ENCODE measurements around the gene NCOA7. TPM values are rescaled to one million over a fixed set of nuclear protein-coding genes. Genes with fewer than 3 reads are reported as not detected.

The NCOA7 gene
- total and polyA plus RNA-seq, 7 experiments from 2014 or later, result 12.8 to 55.6 (median 31.9) TPM

DNA sequence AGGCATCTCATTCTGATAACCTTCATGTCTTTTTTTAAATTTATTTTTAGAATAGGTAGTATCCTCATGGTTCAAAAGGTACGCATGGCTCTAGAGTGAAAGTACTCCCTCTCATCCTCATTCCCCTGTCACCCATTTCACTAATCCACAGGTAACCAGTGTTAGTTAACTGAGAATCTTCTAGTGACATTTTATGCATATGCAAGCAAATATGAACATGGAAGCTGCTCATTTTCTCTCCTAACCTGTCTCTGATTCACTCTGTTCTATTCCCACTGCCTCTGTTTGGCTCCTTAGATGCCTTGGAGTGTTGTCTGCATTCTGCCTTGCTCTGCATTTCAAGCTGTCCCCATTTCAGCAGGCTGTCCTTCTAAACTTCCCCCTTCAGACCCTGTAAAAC, 4.5 kb downstream of the NCOA7 start:
- H3K36me3 Mint-ChIP-seq, result peaks cover 9 to 20% (median 13%) of the 10 kb centered on the region in 5 donors
- peaks cover 12 to 24% of the 10 kb centered on the region in 2 donors for H3K4me1 ChIP-seq (ENCODE audit: control insufficient read depth in 2 of 2, insufficient read depth in 2 of 2, low read length in 2 of 2)
- H3K27me3 Mint-ChIP-seq, result no peaks in the 10 kb centered on the region
- no peak overlapping the region for H3K27ac Mint-ChIP-seq
- no peaks in the 10 kb centered on the region for H3K9me3 Mint-ChIP-seq
- DNase-seq (no peak), ATAC-seq (no peak)
- no peaks in the 10 kb centered on the region for H3K27me3 ChIP-seq (ENCODE audit: control insufficient read depth in 2 of 2, insufficient read depth in 2 of 2, low read length in 2 of 2)
- CTCF ChIA-PET, result interaction anchor here (0.7 to 1.2 kb wide), 2 partner anchors 43 to 44 kb away, joined by 3 read pairs; no protein-coding TSS in a partner anchor
- no peak overlapping the region for H3K27ac ChIP-seq (ENCODE audit: low read depth, low read length)
- H3K4me3 Mint-ChIP-seq, result peak overlapping the region in 1 of 10 donors; percentile 24
- H3K4me3 ChIP-seq (ENCODE audit: low read length), result no peak overlapping the region
- POLR2A ChIA-PET, result interaction anchor here (0.8 to 2.1 kb wide), 2 partner anchors 14 to 63 kb away, joined by 3 to 7 read pairs; no protein-coding TSS in a partner anchor
- no peaks in the 10 kb centered on the region for H3K36me3 ChIP-seq (ENCODE audit: control insufficient read depth in 2 of 3, insufficient read depth in 3 of 3, low read length in 3 of 3)
- H3K4me1 Mint-ChIP-seq, result peaks cover 30 to 60% (median 45%) of the 10 kb centered on the region in 7 donors
- H3K9me3 ChIP-seq (ENCODE audit: control insufficient read depth in 2 of 3, low read length in 3 of 3), result no peaks in the 10 kb centered on the region
- intact Hi-C loops (cut with micrococcal nuclease), result no loop called here

DNA sequence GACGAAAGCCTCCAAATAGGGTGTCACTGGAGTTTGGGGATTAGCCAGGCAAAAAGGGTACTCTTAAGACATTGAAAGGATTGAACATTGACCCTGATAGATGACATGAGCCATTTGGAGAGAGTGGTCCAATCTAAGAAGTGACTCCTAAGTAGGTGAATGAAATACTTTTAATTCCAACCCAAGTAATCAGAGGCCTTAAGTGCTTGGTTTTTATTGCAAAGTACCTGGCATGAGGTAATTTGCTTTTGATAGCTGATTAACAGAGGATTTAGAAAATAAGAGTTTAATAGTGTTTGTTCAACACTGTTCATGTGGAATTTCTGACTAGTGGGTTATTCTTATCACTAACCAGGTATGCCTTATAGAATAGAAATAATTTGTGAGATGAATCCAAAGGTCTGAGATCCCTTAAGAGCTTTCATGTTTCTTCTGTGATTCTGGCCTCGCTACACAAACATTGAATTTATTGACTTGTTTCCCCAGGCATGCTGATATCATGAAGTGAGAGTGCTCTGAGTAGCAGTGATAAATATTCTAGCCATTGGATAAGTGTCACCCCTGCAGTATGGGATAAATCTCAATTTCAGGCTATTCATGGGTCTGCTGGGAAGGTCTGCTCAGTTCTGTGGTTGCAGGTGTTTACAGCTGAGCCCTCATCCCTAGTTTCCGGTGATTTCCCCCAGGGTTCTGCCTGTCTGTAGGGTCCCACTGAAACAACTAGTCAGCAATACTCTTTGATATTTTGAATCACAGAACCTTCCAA, 6.5 kb downstream of the NCOA7 start:
- DNase-seq (no peak), ATAC-seq (no peak)
- CTCF ChIA-PET, result no interaction called here
- Histone ChIP-seq H3K4me1 (ENCODE audit: control insufficient read depth in 2 of 2, insufficient read depth in 2 of 2, low read length in 2 of 2) (peaks cover 5 to 17% of the 10 kb centered on the region in 2 donors), H3K27me3 (ENCODE audit: control insufficient read depth in 2 of 2, insufficient read depth in 2 of 2, low read length in 2 of 2) (no peaks in the 10 kb centered on the region), H3K27ac (ENCODE audit: low read depth, low read length) (no peak overlapping the region), H3K36me3 (ENCODE audit: control insufficient read depth in 2 of 3, insufficient read depth in 3 of 3, low read length in 3 of 3) (no peaks in the 10 kb centered on the region), H3K4me3 (ENCODE audit: low read length) (no peak overlapping the region), H3K9me3 (ENCODE audit: control insufficient read depth in 2 of 3, low read length in 3 of 3) (no peaks in the 10 kb centered on the region)
- Mint-ChIP-seq H3K4me1 (peaks cover 30 to 57% (median 41%) of the 10 kb centered on the region in 7 donors), H3K9me3 (no peaks in the 10 kb centered on the region), H3K27me3 (no peaks in the 10 kb centered on the region), H3K27ac (peak overlapping the region in 1 of 9 donors; percentile 13), H3K36me3 (peaks cover 13 to 26% (median 17%) of the 10 kb centered on the region in 5 donors), H3K4me3 (no peak overlapping the region)
- POLR2A ChIA-PET, result interaction anchor here (0.6 to 2.1 kb wide), 3 partner anchors 13 to 36 kb away, joined by 3 to 7 read pairs (median 6); no protein-coding TSS in a partner anchor
- intact Hi-C loops (cut with micrococcal nuclease), result no loop called here

DNA sequence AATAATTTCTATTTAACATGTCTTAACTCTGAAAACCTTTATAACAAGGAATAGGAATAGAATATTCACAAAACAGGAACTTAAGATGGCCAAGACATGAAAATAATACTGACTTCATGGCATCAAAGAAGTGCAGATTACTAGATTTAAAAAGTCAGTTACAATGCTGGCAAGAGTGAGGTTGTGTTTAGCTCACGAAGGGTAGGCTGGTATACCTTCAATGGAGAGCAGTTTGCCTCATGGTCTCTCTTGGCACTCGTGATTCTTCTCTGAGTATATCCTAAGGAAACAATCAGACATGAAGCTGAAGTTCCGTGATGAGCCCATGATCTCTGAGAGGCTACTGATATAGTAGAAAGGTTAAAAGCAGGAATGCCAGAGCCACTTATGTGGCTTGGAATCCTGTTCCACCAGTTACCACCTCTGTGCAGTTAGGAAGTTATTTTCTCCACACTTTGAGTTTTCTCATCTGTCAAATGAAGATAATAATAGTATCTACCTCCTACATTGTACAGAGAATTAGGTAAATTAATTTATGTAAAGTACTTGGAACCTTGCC, 7.2 kb downstream of the NCOA7 start:
- DNase-seq, result no peak
- no peaks in the 10 kb centered on the region for H3K9me3 Mint-ChIP-seq
- Histone ChIP-seq H3K9me3 (ENCODE audit: control insufficient read depth in 2 of 3, low read length in 3 of 3) (no peaks in the 10 kb centered on the region), H3K4me3 (ENCODE audit: low read length) (no peak overlapping the region), H3K27ac (ENCODE audit: low read depth, low read length) (no peak overlapping the region), H3K4me1 (ENCODE audit: control insufficient read depth in 2 of 2, insufficient read depth in 2 of 2, low read length in 2 of 2) (peaks cover 3 to 11% of the 10 kb centered on the region in 2 donors), H3K27me3 (ENCODE audit: control insufficient read depth in 2 of 2, insufficient read depth in 2 of 2, low read length in 2 of 2) (no peaks in the 10 kb centered on the region), H3K36me3 (ENCODE audit: control insufficient read depth in 2 of 3, insufficient read depth in 3 of 3, low read length in 3 of 3) (no peaks in the 10 kb centered on the region)
- H3K4me1 Mint-ChIP-seq, result peaks cover 31 to 57% (median 41%) of the 10 kb centered on the region in 7 donors
- H3K27ac Mint-ChIP-seq, result no peak overlapping the region
- intact Hi-C loops (cut with micrococcal nuclease), result loop anchor here in 1 of 2 donors (2.0 kb wide), 1 partner anchor 17 kb away; no protein-coding TSS in a partner anchor
- ATAC-seq, result no peak
- POLR2A ChIA-PET, result interaction anchor here (1.5 kb wide), 1 partner anchor 35 kb away, joined by 6 read pairs; no protein-coding TSS in a partner anchor
- CTCF ChIA-PET, result interaction anchor here (1.1 kb wide), 1 partner anchor 8 kb away, joined by 3 read pairs; no protein-coding TSS in a partner anchor
- no peaks in the 10 kb centered on the region for H3K27me3 Mint-ChIP-seq
- peaks cover 13 to 30% (median 18%) of the 10 kb centered on the region in 5 donors for H3K36me3 Mint-ChIP-seq
- no peak overlapping the region for H3K4me3 Mint-ChIP-seq

DNA sequence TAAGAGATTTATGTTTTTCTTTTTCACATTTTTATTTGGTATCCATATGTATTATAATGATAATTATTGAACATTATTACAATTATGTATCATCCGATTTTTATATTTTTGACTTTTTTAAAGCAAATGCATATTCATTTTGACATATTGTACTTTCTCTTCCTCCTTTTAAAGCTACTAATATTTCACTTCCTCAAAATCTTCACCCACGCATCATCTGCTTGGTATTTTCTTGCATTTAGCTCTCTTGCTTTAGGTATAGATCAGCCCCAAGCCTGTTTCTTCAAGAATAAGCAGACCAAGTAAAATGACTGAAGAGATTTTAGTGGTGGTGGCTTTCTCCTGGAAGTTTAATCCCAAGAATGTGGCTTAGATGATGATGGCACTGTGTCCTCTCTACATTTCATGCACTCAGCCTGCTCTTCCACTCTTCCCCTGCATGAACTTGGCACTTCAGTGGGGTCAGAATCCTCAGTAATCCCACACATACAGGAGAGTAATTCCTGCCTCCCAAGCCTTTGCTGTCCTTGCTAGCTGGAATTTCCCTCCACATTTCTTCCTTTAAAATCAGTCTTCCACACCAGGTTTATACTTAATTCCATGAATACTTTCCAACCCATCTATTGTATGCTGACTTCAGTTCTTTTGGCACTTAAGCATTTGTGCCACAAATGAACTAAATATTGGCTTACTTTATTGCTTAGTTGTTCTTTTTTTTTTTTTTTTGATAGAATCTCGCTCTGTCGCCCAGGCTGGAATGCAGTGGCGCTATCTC, 8.2 kb downstream of the NCOA7 start:
- H3K4me3 Mint-ChIP-seq, result no peak overlapping the region
- ATAC-seq, result peak; percentile 51
- peaks cover 13 to 39% (median 18%) of the 10 kb centered on the region in 5 donors for H3K36me3 Mint-ChIP-seq
- peak overlapping the region in 1 of 9 donors; percentile 34 for H3K27ac Mint-ChIP-seq
- peaks cover 27 to 54% (median 40%) of the 10 kb centered on the region in 7 donors for H3K4me1 Mint-ChIP-seq
- H3K9me3 Mint-ChIP-seq, result no peaks in the 10 kb centered on the region
- Histone ChIP-seq H3K27ac (ENCODE audit: low read depth, low read length) (no peak overlapping the region), H3K36me3 (ENCODE audit: control insufficient read depth in 2 of 3, insufficient read depth in 3 of 3, low read length in 3 of 3) (no peaks in the 10 kb centered on the region), H3K27me3 (ENCODE audit: control insufficient read depth in 2 of 2, insufficient read depth in 2 of 2, low read length in 2 of 2) (no peaks in the 10 kb centered on the region), H3K9me3 (ENCODE audit: control insufficient read depth in 2 of 3, low read length in 3 of 3) (no peaks in the 10 kb centered on the region), H3K4me3 (ENCODE audit: low read length) (no peak overlapping the region), H3K4me1 (ENCODE audit: control insufficient read depth in 2 of 2, insufficient read depth in 2 of 2, low read length in 2 of 2) (peaks cover 1 to 4% of the 10 kb centered on the region in 2 donors)
- no peak for DNase-seq
- POLR2A ChIA-PET, result interaction anchor here (1.8 kb wide), 1 partner anchor 9 kb away, joined by 5 read pairs; the partner anchor contains the start of gene NCOA7
- no peaks in the 10 kb centered on the region for H3K27me3 Mint-ChIP-seq
- CTCF ChIA-PET, result interaction anchor here (1.1 kb wide), 1 partner anchor 9 kb away, joined by 3 read pairs; no protein-coding TSS in a partner anchor
- intact Hi-C loops (cut with micrococcal nuclease), result loop anchor here in 1 of 2 donors (2.0 kb wide), 1 partner anchor 16 kb away; no protein-coding TSS in a partner anchor

DNA sequence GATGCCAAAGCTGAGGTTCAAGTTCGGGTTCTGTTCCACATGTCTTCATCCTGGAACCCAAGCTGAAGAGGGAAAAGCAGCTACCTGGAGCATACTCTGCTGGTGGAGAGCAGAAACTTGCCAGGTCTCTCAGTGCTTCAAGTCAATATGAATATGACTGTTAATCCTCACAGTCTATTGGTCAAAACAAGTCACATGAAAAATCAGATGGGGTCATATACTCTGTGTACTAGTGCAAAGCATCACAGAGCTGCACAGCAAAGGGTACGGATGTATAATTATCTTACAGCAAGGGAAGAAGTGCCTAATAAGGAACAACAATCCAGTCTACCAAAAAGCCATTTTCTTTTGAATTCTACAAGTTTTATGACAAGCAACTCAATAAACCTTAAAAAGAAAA, 11.6 kb downstream of the NCOA7 start:
- Histone ChIP-seq H3K27ac (ENCODE audit: low read depth, low read length) (no peak overlapping the region), H3K4me3 (ENCODE audit: low read length) (no peak overlapping the region), H3K36me3 (ENCODE audit: control insufficient read depth in 2 of 3, insufficient read depth in 3 of 3, low read length in 3 of 3) (no peaks in the 10 kb centered on the region), H3K9me3 (ENCODE audit: control insufficient read depth in 2 of 3, low read length in 3 of 3) (no peaks in the 10 kb centered on the region), H3K27me3 (ENCODE audit: control insufficient read depth in 2 of 2, insufficient read depth in 2 of 2, low read length in 2 of 2) (no peaks in the 10 kb centered on the region), H3K4me1 (ENCODE audit: control insufficient read depth in 2 of 2, insufficient read depth in 2 of 2, low read length in 2 of 2) (peaks cover 0 to 7% of the 10 kb centered on the region in 2 donors)
- DNase-seq, result no peak
- POLR2A ChIA-PET, result interaction anchor here (1.2 to 2.1 kb wide), 2 partner anchors 11 to 13 kb away, joined by 3 to 7 read pairs; partner anchors contain the start of gene NCOA7
- no peak overlapping the region for H3K4me3 Mint-ChIP-seq
- CTCF ChIA-PET, result interaction anchor here (0.7 to 0.8 kb wide), 2 partner anchors 10 to 21 kb away, joined by 3 read pairs; no protein-coding TSS in a partner anchor
- H3K4me1 Mint-ChIP-seq, result peaks cover 23 to 57% (median 46%) of the 10 kb centered on the region in 7 donors
- H3K9me3 Mint-ChIP-seq, result no peaks in the 10 kb centered on the region
- H3K27ac Mint-ChIP-seq, result no peak overlapping the region
- H3K27me3 Mint-ChIP-seq, result no peaks in the 10 kb centered on the region
- H3K36me3 Mint-ChIP-seq, result peaks cover 8 to 53% (median 25%) of the 10 kb centered on the region in 5 donors
- ATAC-seq, result no peak
- intact Hi-C loops (cut with micrococcal nuclease), result no loop called here

DNA sequence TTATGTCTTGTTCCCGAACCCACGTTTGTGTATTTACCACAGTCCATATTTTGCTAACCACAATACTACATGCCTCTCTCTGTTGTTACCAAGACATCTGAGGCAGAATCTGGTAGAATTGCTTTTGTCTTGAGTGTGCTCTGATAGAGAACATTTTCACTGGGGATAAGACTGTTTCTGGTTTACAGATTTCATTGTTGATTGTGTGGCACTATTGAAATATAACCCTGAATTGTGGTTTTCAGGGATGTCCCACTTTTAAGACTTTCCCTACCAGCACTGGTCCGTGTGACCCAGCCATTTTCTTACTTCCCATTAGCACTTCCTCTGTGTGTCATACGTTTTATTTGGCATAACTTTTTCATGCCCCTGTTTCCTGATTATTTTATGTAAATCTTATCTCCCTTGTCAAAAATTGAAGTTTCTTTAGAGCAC, 12.2 kb downstream of the NCOA7 start:
- Mint-ChIP-seq H3K4me1 (peaks cover 25 to 57% (median 41%) of the 10 kb centered on the region in 7 donors), H3K4me3 (no peak overlapping the region), H3K36me3 (peaks cover 4 to 52% (median 22%) of the 10 kb centered on the region in 5 donors), H3K27me3 (no peaks in the 10 kb centered on the region), H3K9me3 (no peaks in the 10 kb centered on the region), H3K27ac (peak overlapping the region in 3 of 9 donors; percentile 4 to 21 (median 7))
- H3K36me3 ChIP-seq (ENCODE audit: control insufficient read depth in 2 of 3, insufficient read depth in 3 of 3, low read length in 3 of 3), result no peaks in the 10 kb centered on the region
- H3K27ac ChIP-seq (ENCODE audit: low read depth, low read length), result no peak overlapping the region
- H3K9me3 ChIP-seq (ENCODE audit: control insufficient read depth in 2 of 3, low read length in 3 of 3), result no peaks in the 10 kb centered on the region
- DNase-seq (no peak), ATAC-seq (peak; percentile 60)
- H3K4me1 ChIP-seq (ENCODE audit: control insufficient read depth in 2 of 2, insufficient read depth in 2 of 2, low read length in 2 of 2), result peaks cover 0 to 7% of the 10 kb centered on the region in 2 donors
- ChIA-PET POLR2A (interaction anchor here (1.2 to 2.1 kb wide), 2 partner anchors 12 to 13 kb away, joined by 3 to 7 read pairs; partner anchors contain the start of gene NCOA7), CTCF (no interaction called here)
- H3K27me3 ChIP-seq (ENCODE audit: control insufficient read depth in 2 of 2, insufficient read depth in 2 of 2, low read length in 2 of 2), result no peaks in the 10 kb centered on the region
- intact Hi-C loops (cut with micrococcal nuclease), result loop anchor here in 1 of 2 donors (1.0 kb wide), 1 partner anchor 12 kb away; no protein-coding TSS in a partner anchor
- no peak overlapping the region for H3K4me3 ChIP-seq (ENCODE audit: low read length)
